ENCODE data around the gene TRIM17. TPM values are rescaled to one million over a fixed set of nuclear protein-coding genes. Genes with fewer than 3 reads are reported as not detected.

TRIM17 gene
- total RNA-seq, 1 experiment from 2014 or later = not detected

GRCh38 chr1:228358039-228358763 is 58.5 kb downstream of the TRIM17 start:
- no peak for DNase-seq (ENCODE audit: low spot score)

Small RNA genes within 50 kb of the gene (small RNA-seq; reads per million reads assigned to genes)
- gene MIR4666A = not detected

Other genes starting within 250 kb of the TRIM17 start
- gene OBSCN, start 208.8 kb downstream of the TRIM17 start, total RNA-seq (2014; rRNA removed; shearing (Covaris generic)) = 7.9 and 16.7 TPM in 2 replicates
- gene TRIM11, start 10.0 kb downstream of the TRIM17 start, total RNA-seq (2014; rRNA removed; shearing (Covaris generic)) = 55.9 and 62.2 TPM in 2 replicates
- gene RNF187, start 70.5 kb upstream of the TRIM17 start, total RNA-seq (2014; rRNA removed; shearing (Covaris generic)) = 34.0 and 41.1 TPM in 2 replicates

Data from HT-29 (cell line).